Osteoblast (primary cell): Measurements from ENCODE around the gene LSS. TPM values are rescaled to one million over a fixed set of nuclear protein-coding genes. Genes with fewer than 3 reads are reported as not detected.

Experiments
- DNase-seq: peaks from one replicate; pipeline ENCODE4 v3.0.0; 2011; ENCODE audit warnings: low spot score, mixed read lengths; ENCODE audit not compliant: insufficient read length; ENCODE audit errors: missing footprints
- H2AFZ ChIP-seq: 2 replicates; pipeline ENCODE4 v1.6.0; 2011; ENCODE audit warnings: mild to moderate bottlenecking, low read length
- H3K27ac ChIP-seq: 2 replicates; pipeline ENCODE4 v1.5.1; 2011; ENCODE audit warnings: mild to moderate bottlenecking, low read depth, low read length, moderate library complexity
- H3K27me3 ChIP-seq: 2 replicates; pipeline ENCODE4 v1.6.0; 2012; ENCODE audit warnings: mild to moderate bottlenecking, control low read depth, inconsistent platforms, low read length, moderate library complexity; ENCODE audit not compliant: insufficient read depth
- H3K36me3 ChIP-seq: 2 replicates; pipeline ENCODE4 v1.5.1; 2011; ENCODE audit warnings: mild to moderate bottlenecking, low read length, control low read depth, moderate library complexity; ENCODE audit not compliant: insufficient read depth
- H3K4me1 ChIP-seq: 2 replicates; pipeline ENCODE4 v1.5.1; 2011; ENCODE audit warnings: mild to moderate bottlenecking, low read length, control low read depth, moderate library complexity; ENCODE audit not compliant: insufficient read depth
- H3K4me2 ChIP-seq: 2 replicates; pipeline ENCODE4 v1.6.0; 2011; ENCODE audit warnings: mild to moderate bottlenecking, low read length; ENCODE audit not compliant: insufficient read depth
- H3K4me3 ChIP-seq: fragments of 200-600 bp; sonication (generic); 3 replicates; pipeline ENCODE4 v1.5.1; 2012; ENCODE audit warnings: mild to moderate bottlenecking, low read length, inconsistent platforms; ENCODE audit not compliant: insufficient read depth
- H3K79me2 ChIP-seq: 2 replicates; pipeline ENCODE4 v1.6.0; 2012; ENCODE audit warnings: mild to moderate bottlenecking, low read length, control low read depth, inconsistent platforms; ENCODE audit not compliant: insufficient read depth
- H3K9me3 ChIP-seq: 2 replicates; pipeline ENCODE4 v1.5.1; 2011; ENCODE audit warnings: low read depth, low read length, control low read depth
- H4K20me1 ChIP-seq: 2 replicates; pipeline ENCODE4 v1.6.0; 2012; ENCODE audit warnings: mild to moderate bottlenecking, low read length, control low read depth; ENCODE audit not compliant: insufficient read depth
- CTCF ChIP-seq: IDR thresholded peaks from 2 replicates; pipeline ENCODE4 v1.5.1; 2011; ENCODE audit warnings: mild to moderate bottlenecking, low read depth, low read length, moderate library complexity; ENCODE audit errors: extremely low read depth
- total RNA-seq: library from RNA; depleted of rRNA; stranded (reverse); fragments of >200 nt; gene quantifications from 2 replicates; pipeline ENCODE4 v1.2.3, GENCODE V29; 2012

LSS gene
- total RNA-seq, 1 donor, result 122 TPM

DNA sequence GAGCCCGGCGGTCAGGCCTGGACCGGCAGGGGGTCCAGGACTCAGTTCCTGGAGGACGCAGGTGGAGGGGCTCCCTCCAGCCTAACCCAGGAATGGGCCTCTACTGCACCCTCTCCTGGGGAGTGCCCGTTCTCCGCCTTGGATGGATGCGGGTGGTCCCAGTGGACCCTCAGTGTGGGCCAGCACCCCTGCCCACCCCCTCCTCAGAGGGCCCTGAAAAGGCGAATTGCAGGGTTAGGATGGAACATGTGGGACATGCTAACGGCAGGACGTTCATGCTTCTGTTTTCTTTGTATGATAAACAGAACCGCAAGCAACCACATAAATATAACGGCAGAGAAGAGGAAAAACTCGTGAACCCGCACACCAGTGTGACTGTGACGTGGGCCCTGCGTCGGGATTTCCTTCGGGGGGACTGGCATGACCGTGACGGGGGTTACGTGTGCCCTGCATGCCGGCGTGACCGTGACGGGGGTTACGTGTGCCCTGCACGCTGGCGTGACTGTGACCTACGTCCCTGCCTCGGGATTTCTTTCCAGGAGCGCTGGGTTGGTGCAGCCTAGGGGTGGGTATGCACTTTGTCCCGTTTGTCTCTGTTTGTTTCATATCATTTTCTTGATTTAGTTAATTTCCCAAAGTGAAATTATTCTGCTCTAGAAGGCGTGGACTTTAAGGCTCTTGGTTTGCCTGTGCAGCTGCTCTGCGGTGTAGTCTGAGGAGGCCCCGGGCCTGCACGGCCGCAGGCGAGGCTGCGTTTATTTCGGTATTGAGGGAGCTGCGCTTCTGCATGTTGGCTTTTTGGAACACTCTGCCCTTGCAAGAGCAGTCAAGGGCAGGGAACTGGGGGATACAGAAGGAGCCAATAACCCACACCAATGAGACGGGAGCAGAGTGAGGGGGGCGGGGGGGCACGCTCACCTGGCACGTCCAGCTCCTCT lies 76.3 kb downstream of the LSS start:
- no peaks in the 10 kb centered on the region for H4K20me1 ChIP-seq
- H3K4me2 ChIP-seq, result peak overlapping the region; percentile 82
- no peak overlapping the region for H3K27ac ChIP-seq
- H3K79me2 ChIP-seq, result no peaks in the 10 kb centered on the region
- H3K27me3 ChIP-seq, result no peaks in the 10 kb centered on the region
- peaks cover 4% of the 10 kb centered on the region for H3K4me1 ChIP-seq
- H3K36me3 ChIP-seq, result no peaks in the 10 kb centered on the region
- DNase-seq, result peak; percentile 80
- no peak overlapping the region for H2AFZ ChIP-seq
- no peak for TF ChIP-seq CTCF
- H3K9me3 ChIP-seq, result no peaks in the 10 kb centered on the region
- H3K4me3 ChIP-seq, result no peak overlapping the region

DNA sequence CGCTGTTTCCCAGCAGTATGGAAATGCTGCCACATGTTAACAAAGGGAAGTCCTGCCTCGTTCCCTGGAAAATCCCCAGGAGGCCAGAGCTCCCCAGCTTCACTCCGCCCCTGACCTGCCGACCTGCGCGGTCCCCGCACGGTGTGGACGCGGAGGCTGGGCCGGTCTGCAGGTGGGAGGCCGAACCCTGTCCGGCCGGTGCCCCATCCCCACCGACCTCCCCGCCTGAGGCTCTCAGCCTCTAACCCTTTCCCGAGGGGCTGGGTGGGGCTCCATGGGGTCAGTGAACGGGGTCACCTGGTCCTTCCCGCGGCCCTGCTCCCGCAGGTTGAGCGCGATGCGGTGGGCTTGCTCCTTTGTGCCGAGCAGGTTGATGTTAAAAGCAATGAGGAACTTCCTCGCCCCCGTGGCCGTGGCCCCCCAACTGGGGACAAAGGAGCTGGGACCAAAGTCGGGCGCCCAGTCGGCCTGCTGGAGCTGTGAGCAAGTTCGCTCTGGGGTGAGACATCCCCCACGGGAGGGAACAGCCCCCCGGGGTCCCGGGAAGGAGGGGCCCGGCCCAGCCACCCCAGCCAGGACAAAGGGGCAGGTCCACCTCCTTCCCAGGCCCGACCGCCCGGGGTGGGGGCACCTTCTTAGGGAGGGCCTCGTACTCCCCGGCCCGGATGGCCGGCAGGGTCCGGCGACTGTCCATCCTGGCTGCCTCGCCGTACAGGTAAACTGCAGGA lies 77.1 kb downstream of the LSS start:
- peaks cover 4% of the 10 kb centered on the region for H3K4me1 ChIP-seq
- no peaks in the 10 kb centered on the region for H3K9me3 ChIP-seq
- H4K20me1 ChIP-seq, result no peaks in the 10 kb centered on the region
- no peaks in the 10 kb centered on the region for H3K79me2 ChIP-seq
- no peak overlapping the region for H3K27ac ChIP-seq
- no peak for TF ChIP-seq CTCF
- no peak overlapping the region for H2AFZ ChIP-seq
- no peak overlapping the region for H3K4me3 ChIP-seq
- no peaks in the 10 kb centered on the region for H3K27me3 ChIP-seq
- no peaks in the 10 kb centered on the region for H3K36me3 ChIP-seq
- no peak overlapping the region for H3K4me2 ChIP-seq
- DNase-seq, result peak; percentile 87

DNA sequence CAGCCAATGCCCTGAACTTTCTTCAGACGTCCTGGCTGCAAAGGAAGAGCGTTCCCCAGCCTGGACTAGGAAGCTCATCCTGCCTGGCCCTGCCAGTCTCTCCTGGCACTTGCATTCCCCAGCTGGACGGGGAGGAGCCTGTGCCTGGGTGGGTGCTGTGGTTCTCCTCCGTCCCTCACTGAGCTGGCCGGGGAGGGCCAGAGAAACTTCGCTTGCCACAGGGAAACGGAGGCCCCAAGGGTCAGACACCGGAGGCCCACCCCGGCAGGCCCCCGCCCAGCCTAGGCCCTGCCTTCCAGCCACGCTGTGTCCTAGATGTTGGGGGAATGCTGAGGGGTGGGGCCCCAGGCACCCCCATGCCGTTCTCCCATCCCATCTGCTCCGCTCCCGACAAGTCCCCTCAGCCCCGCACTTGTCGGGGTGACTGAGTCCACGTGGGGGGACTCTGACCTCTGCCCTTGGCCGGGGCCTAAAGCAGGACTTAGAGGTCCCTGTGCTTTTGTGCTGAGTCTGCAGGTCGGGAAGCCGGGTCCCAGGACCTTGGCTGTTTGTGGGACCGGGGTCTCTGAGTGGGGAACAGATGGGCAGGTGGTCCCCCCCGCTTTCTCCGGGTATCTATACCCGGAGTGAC lies 78.0 kb downstream of the LSS start:
- Histone ChIP-seq H3K4me3 (no peak overlapping the region), H3K4me1 (peaks cover 4% of the 10 kb centered on the region), H3K27me3 (no peaks in the 10 kb centered on the region), H4K20me1 (no peaks in the 10 kb centered on the region), H3K27ac (no peak overlapping the region), H3K79me2 (no peaks in the 10 kb centered on the region), H3K4me2 (no peak overlapping the region), H2AFZ (no peak overlapping the region), H3K9me3 (no peaks in the 10 kb centered on the region), H3K36me3 (no peaks in the 10 kb centered on the region)
- peak; percentile 84 for DNase-seq
- no peak for TF ChIP-seq CTCF
